Raji (cell line): ENCODE measurements around the gene CXCL1.

Source experiments
- POLR2A ChIP-seq: IDR thresholded peaks from 2 replicates; pipeline ENCODE4 v1.6.1; 2011; ENCODE audit warnings: low read depth, low read length, control low read depth; ENCODE audit not compliant: insufficient read depth

The CXCL1 gene

DNA sequence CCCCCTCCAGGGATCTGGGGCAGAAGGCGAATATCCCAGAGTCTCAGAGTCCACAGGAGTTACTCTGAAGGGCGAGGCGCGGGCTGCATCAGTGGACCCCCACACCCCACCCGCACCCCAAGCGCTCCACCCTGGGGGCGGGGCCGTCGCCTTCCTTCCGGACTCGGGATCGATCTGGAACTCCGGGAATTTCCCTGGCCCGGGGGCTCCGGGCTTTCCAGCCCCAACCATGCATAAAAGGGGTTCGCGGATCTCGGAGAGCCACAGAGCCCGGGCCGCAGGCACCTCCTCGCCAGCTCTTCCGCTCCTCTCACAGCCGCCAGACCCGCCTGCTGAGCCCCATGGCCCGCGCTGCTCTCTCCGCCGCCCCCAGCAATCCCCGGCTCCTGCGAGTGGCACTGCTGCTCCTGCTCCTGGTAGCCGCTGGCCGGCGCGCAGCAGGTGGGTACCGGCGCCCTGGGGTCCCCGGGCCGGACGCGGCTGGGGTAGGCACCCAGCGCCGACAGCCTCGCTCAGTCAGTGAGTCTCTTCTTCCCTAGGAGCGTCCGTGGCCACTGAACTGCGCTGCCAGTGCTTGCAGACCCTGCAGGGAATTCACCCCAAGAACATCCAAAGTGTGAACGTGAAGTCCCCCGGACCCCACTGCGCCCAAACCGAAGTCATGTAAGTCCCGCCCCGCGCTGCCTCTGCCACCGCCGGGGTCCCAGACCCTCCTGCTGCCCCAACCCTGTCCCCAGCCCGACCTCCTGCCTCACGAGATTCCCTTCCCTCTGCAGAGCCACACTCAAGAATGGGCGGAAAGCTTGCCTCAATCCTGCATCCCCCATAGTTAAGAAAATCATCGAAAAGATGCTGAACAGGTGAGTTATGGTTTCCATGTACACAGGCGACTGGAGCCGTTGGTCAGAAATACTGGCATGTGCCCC lies at the start of gene CXCL1:
TSS of gene CXCL1 (plus strand) at position 264 of the 926 bp plus-strand sequence. CDS start at position 342, 78 bp downstream.
- no peak for TF ChIP-seq POLR2A

DNA sequence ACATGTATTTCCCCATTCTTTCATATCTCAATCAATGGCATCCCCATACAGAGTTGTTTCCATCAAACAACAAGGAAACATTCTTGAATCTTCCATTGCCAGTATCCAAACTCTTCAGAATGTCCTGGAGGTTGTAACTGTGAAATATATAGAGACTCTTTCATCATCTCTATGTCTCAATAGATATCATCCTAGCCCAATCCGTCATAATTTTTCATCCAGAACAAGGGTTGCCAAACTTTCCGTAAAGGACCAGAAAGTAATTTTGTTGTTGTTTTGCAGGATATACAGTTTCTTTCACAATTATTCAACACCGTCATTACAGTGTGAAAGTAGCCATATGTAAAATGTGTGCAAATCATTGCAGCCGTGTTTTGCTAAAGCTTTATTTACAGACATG lies 47.9 kb upstream of the CXCL1 start:
- no peak for TF ChIP-seq POLR2A

- no peak for TF ChIP-seq POLR2A
Observed at GRCh38 chr4:73822389-73822788, 46.8 kb upstream of the CXCL1 start.

DNA sequence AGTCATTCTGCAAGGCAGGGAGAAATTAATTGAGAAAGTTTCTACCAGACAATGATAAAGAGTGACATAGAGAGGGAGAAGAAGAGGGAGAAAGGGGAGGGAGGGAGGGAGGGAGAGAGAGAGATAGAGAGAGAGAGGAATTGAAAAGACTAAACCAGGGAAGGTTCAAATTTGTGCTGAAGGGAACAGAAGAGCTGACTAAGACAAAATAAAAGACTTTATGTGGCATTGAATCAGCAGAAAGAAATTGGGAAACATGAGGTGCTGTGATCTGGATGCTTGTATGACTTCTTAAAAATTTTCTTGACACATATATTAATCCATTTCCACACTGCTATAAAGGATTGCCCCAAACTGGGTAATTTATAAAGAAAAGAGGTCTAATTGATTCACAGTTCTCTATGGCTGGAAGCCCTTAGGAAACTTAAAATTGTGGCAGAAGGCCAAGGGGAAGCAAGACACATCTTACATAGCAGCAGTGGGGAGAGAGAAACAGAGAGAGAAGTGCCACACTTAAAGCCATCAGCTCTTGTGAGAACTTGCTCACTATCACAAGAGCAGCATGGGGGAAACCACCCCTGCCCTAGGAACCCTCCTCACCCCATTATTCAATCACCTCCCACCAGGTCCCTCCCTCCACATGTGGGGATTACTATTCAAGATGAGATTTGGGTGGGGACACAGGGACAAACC lies 46.2 kb upstream of the CXCL1 start:
- no peak for TF ChIP-seq POLR2A

- TF ChIP-seq POLR2A, result no peak
Observed at GRCh38 chr4:73823760-73824159, 45.4 kb upstream of the CXCL1 start.

GRCh38 chr4:73828956-73829355 lies 40.2 kb upstream of the CXCL1 start:
- no peak for TF ChIP-seq POLR2A

DNA sequence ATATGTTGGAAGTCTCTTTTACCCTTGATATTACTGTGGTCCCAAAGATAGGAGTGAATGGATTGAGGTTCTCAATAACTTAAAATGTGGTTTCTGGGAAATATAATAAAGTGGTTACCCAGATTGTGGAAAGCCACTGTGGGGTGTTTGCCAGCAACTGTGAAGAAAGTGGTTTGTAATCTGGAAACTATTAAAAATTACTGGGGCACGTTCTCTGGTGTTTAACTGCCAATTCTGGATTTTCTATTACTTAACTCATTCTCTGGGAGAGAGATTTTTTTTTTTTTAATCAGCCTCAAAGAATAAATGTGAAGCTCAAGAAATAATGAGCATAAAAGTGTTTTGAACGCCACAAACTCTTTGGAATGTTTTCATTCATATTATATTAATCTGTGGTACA lies 37.6 kb upstream of the CXCL1 start:
- TF ChIP-seq POLR2A, result no peak

- TF ChIP-seq POLR2A, result no peak
Observed at GRCh38 chr4:73832651-73833237, 36.4 kb upstream of the CXCL1 start.

GRCh38 chr4:73836373-73837279 lies 32.6 kb upstream of the CXCL1 start, which contains the start of gene CXCL6:
CXCL6 (plus strand) TSS chr4:73836678; CDS start chr4:73836751, 73 bp downstream.
- TF ChIP-seq POLR2A, result no peak

DNA sequence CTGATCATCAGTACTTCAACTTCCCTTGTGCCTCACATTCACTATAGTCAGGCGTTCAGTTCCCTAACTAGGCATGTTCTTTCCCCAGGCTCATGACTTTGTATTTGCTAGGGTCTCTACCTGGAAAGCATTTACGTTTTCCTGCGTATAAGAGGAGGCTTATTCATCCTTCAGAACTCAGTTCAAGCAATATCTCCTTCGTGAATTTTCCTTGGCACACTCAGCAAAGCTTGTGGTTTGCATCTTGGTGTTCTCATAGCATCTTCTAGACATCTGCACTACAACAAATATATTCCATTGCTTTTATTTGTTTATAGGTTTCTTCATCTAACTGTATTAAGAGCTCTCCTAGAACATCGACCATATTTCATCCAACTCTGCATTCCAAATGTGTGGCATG lies 30.1 kb upstream of the CXCL1 start:
- TF ChIP-seq POLR2A, result no peak

- TF ChIP-seq POLR2A, result no peak
Observed at GRCh38 chr4:73839715-73840114, 29.5 kb upstream of the CXCL1 start.

- TF ChIP-seq POLR2A, result no peak
Observed at GRCh38 chr4:73841243-73841925, 27.8 kb upstream of the CXCL1 start.

GRCh38 chr4:73842696-73843095 lies 26.5 kb upstream of the CXCL1 start:
- no peak for TF ChIP-seq POLR2A

DNA sequence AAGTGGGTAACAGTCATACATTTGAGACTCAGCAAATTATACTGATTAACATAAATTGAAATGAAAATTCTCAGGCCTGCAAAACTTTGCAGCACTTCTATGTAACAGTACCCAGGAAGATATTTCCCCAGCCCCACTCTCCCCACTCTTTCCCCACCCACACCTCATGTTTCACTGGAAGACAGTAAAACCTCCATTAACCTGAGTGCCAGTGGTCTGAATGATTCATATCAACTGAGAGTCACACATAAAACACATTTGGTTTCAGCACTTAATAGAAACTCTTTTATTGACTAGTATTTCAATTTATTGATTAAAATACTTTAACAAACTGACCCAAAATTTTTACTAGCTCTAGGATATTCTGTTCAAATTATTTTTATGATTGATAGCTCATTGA lies 25.8 kb upstream of the CXCL1 start:
- TF ChIP-seq POLR2A, result no peak
